GM12878 (cell line): ENCODE results near the gene UBE2QL1.

Experiments
- ASH2L ChIP-seq: fragments of 300-600, 200-600 bp; sonication (generic); IDR thresholded peaks from 2 replicates; pipeline ENCODE4 v1.6.1; 2017; ENCODE audit warnings: low read depth, mild to moderate bottlenecking, borderline replicate concordance
- EP300 ChIP-seq, 2 experiments: fragments of 150-350 bp in 1 of 2; IDR thresholded peaks; 2 replicates each; pipeline ENCODE4 v1.6.1; 2011 to 2012; ENCODE audit warnings: low read depth in 2 of 2, low read length in 2 of 2, borderline replicate concordance in 1 of 2, improper control_type of control experiment in 1 of 2, inconsistent platforms in 1 of 2; ENCODE audit not compliant: control insufficient read depth in 1 of 2
- EZH2 ChIP-seq: IDR thresholded peaks from 2 replicates; pipeline ENCODE4 v1.6.1; 2012; ENCODE audit warnings: low read depth, mild to moderate bottlenecking, control low read depth, inconsistent platforms, low read length, borderline replicate concordance; ENCODE audit not compliant: control insufficient read depth
- IRF4 ChIP-seq: IDR thresholded peaks from 2 replicates; pipeline ENCODE4 v1.6.1; 2011; ENCODE audit warnings: low read depth, low read length
- POLR2A ChIP-seq: IDR thresholded peaks from 2 replicates; pipeline ENCODE4 v1.6.1; 2011; ENCODE audit warnings: low read depth, mild to moderate bottlenecking, low read length
- RFX5 ChIP-seq: IDR thresholded peaks from 2 replicates; pipeline ENCODE4 v1.6.1; 2011; ENCODE audit warnings: low read depth, low read length, improper control_type of control experiment
- TF ChIP-seq, protein P1 (sequence below): IDR thresholded peaks from 2 replicates; pipeline ENCODE4 v1.6.1; 2011; ENCODE audit warnings: low read depth, mild to moderate bottlenecking, low read length, moderate library complexity, borderline replicate concordance; ENCODE audit errors: extremely low read depth
- TF ChIP-seq, protein P2 (sequence below), 3 experiments: IDR thresholded peaks in 2 of 3; conservative IDR thresholded peaks in 1 of 3; 2 replicates each; pipeline ENCODE4 v1.5.1; 2011; ENCODE audit warnings: low read depth in 3 of 3, low read length in 3 of 3, mild to moderate bottlenecking in 3 of 3, control low read depth in 2 of 3, moderate library complexity in 2 of 3, inconsistent platforms in 1 of 3, mixed read lengths in 1 of 3; ENCODE audit not compliant: control insufficient read depth in 2 of 3, insufficient read depth in 1 of 3; ENCODE audit errors: extremely low read depth in 1 of 3

DNA sequence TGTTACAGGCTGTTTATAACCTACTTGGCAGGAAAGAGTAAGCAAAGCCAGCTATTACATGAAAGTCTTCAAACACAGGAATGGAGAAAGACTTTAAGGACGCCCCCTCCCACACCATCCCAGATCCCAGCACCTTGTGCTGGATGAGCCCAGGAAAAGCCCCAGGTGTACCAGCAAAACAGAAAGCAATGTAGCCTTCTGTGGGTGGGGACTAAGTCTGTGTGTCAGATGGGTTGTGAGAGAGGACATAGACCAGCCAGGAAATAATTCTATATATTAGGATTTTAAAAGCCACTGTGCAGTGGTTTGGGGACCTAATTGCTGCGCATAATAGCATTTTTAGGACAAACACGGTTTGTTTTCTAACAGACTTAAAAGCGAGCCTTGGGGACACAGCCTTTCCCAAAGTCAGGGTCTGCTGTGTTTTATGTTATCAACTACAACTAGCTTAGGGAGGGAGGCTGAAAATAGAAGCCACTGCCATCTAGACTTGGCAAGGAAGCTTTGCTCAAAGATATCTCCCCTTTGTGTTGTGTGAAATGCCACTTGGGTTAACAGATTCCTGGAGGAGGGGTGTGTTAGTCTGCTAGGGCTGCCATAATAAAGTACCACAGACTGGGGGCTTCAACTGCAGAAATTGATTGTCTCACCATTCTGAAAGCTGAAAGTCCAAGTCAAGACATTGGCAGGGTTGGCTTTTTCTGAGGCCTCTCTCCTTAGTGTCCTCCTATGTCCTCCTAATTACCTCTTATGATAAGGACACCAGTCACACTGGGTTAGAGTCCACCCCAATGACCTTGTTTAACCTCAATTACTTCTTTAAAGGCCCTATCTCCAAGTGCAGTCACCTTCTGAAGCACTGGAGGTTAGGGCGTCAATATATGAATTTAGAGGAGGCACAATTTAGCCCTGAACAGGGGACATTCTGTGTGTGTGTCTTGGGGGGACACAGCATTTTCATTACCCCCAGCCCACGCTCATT, 17.2 kb upstream of the UBE2QL1 start:
- TF ChIP-seq ASH2L (no peak), POLR2A (no peak), RFX5 (no peak), EZH2 (no peak), EP300 (IDR thresholded peaks at IDR 0.05; ENCODE audit: borderline replicate concordance in 1 of 2, control insufficient read depth in 1 of 2, low read depth in 2 of 2, low read length in 2 of 2) (no peak), IRF4 (no peak)
- TF ChIP-seq, protein P1, sequence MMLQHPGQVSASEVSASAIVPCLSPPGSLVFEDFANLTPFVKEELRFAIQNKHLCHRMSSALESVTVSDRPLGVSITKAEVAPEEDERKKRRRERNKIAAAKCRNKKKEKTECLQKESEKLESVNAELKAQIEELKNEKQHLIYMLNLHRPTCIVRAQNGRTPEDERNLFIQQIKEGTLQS: no peak
- TF ChIP-seq, protein P2, sequence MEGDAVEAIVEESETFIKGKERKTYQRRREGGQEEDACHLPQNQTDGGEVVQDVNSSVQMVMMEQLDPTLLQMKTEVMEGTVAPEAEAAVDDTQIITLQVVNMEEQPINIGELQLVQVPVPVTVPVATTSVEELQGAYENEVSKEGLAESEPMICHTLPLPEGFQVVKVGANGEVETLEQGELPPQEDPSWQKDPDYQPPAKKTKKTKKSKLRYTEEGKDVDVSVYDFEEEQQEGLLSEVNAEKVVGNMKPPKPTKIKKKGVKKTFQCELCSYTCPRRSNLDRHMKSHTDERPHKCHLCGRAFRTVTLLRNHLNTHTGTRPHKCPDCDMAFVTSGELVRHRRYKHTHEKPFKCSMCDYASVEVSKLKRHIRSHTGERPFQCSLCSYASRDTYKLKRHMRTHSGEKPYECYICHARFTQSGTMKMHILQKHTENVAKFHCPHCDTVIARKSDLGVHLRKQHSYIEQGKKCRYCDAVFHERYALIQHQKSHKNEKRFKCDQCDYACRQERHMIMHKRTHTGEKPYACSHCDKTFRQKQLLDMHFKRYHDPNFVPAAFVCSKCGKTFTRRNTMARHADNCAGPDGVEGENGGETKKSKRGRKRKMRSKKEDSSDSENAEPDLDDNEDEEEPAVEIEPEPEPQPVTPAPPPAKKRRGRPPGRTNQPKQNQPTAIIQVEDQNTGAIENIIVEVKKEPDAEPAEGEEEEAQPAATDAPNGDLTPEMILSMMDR (IDR thresholded peaks at IDR 0.05 in 2 of 3, conservative IDR thresholded peaks at IDR 0.05 in 1 of 3; ENCODE audit: control insufficient read depth in 2 of 3, extremely low read depth in 1 of 3, insufficient read depth in 1 of 3, low read depth in 3 of 3, low read length in 3 of 3): no peak
